Measurements from ENCODE around the gene NFAM1. TPM values are rescaled to one million over a fixed set of nuclear protein-coding genes. Genes with fewer than 3 reads are reported as not detected.

The NFAM1 gene
- total and polyA plus RNA-seq, 2 donors (not counting 3 experiments of a cell fraction or from before 2014, with no cell fraction given) = not detected

GRCh38 chr22:42412744-42413333, 19.4 kb downstream of the NFAM1 start:
- intact Hi-C loops (cut with micrococcal nuclease) (no loop called here), dilution Hi-C loops (cut with MboI; ENCODE audit: extremely low pct_ligation_motif_present, low sequenced_read_pairs) (no loop called here)
- no peak for DNase-seq (ENCODE audit: low read depth, low spot score)
- H2AFZ ChIP-seq (ENCODE audit: low read depth, low read length) = no peak overlapping the region
- peaks cover 0 to 2% of the 10 kb centered on the region in 2 experiments for H3K27me3 ChIP-seq (ENCODE audit: control insufficient read depth in 2 of 2, insufficient read depth in 2 of 2, low read length in 2 of 2)
- CTCF ChIA-PET = no interaction called here
- no peaks in the 10 kb centered on the region for H3K9me1 ChIP-seq (replicated peaks; ENCODE audit: control insufficient read depth, extremely low read depth, insufficient read depth, low read length)
- H3K36me3 ChIP-seq (ENCODE audit: control insufficient read depth in 2 of 2, extremely low read depth in 1 of 2, insufficient read depth in 2 of 2, low read length in 2 of 2) = no peaks in the 10 kb centered on the region
- no peaks in the 10 kb centered on the region for H4K20me1 ChIP-seq (replicated peaks; ENCODE audit: control insufficient read depth, extremely low read depth, insufficient read depth, low read length)
- FAIRE-seq = no peak
- H3K9ac ChIP-seq (replicated peaks; ENCODE audit: extremely low read depth, insufficient read depth, low read length) = no peak overlapping the region
- TF ChIP-seq POLR2A (IDR thresholded peaks at IDR 0.05; ENCODE audit: low read depth, low read length) (no peak), POLR2AphosphoS5 (IDR thresholded peaks at IDR 0.05; ENCODE audit: insufficient read depth, low read depth, low read length) (no peak), CTCF (IDR thresholded peaks at IDR 0.05; ENCODE audit: extremely low read depth in 1 of 2, insufficient read depth in 1 of 2, low read depth in 1 of 2, low read length in 2 of 2) (no peak), MYC (IDR thresholded peaks at IDR 0.05; ENCODE audit: low read depth, low read length) (no peak), GATA2 (IDR thresholded peaks at IDR 0.05; ENCODE audit: insufficient read depth, insufficient read length, low read depth, low read length) (no peak), FOS (IDR thresholded peaks at IDR 0.05; ENCODE audit: borderline replicate concordance, insufficient read depth, low read length) (no peak), EZH2 (IDR thresholded peaks at IDR 0.05; ENCODE audit: borderline replicate concordance, low read depth, low read length, severe bottlenecking) (no peak), MAX (IDR thresholded peaks at IDR 0.05; ENCODE audit: insufficient read depth, insufficient read length) (no peak), JUN (IDR thresholded peaks at IDR 0.05; ENCODE audit: borderline replicate concordance, insufficient read depth, insufficient read length, low read depth) (no peak)
- no TSS peak for BruUV-seq (replicated peaks)
- no peaks in the 10 kb centered on the region for H3K9me3 ChIP-seq (replicated peaks; ENCODE audit: control insufficient read depth, insufficient read depth, low read length)
- H3K27ac ChIP-seq (ENCODE audit: insufficient read depth, low read depth, low read length) = no peak overlapping the region
- no peaks in the 10 kb centered on the region for H3K79me2 ChIP-seq (ENCODE audit: control insufficient read depth, insufficient read depth, low read length)
- no peak overlapping the region for H3K4me3 ChIP-seq (replicated peaks in 1 of 3; ENCODE audit: insufficient read depth in 1 of 3, low read depth in 1 of 3, low read length in 3 of 3)
- no peaks in the 10 kb centered on the region for H3K4me1 ChIP-seq (ENCODE audit: control insufficient read depth, extremely low read depth, insufficient read depth, low read length)
- POLR2A ChIA-PET = no interaction called here
- H3K4me2 ChIP-seq (ENCODE audit: insufficient read depth, low read length) = no peak overlapping the region

Data from endothelial cell of umbilical vein (primary cell).